CD4-positive, alpha-beta T cell treated with Interleukin-6 for 4 hours (primary cell): ENCODE data around the gene PCGF3.

Experiments used
- DNase-seq: peaks from one replicate; pipeline ENCODE4 v3.0.0-alpha.2; 2020; ENCODE audit warnings: mixed read lengths

The PCGF3 gene

GRCh38 chr4:785332-786073 is 79.9 kb downstream of the PCGF3 start:
- no peak for DNase-seq

GRCh38 chr4:786074-786741 is 80.6 kb downstream of the PCGF3 start:
- no peak for DNase-seq

GRCh38 chr4:786861-787300 is 81.2 kb downstream of the PCGF3 start:
- DNase-seq: no peak

- no peak for DNase-seq
Observed at GRCh38 chr4:787561-787981, 81.9 kb downstream of the PCGF3 start.

GRCh38 chr4:788006-788635 is 82.5 kb downstream of the PCGF3 start:
- DNase-seq: no peak

- DNase-seq: no peak
Observed at GRCh38 chr4:788636-789297, 83.1 kb downstream of the PCGF3 start.

- no peak for DNase-seq
Observed at GRCh38 chr4:789571-790465, 84.2 kb downstream of the PCGF3 start.

GRCh38 chr4:790466-790820 is 84.8 kb downstream of the PCGF3 start:
- DNase-seq: no peak

GRCh38 chr4:791252-791897 is 85.7 kb downstream of the PCGF3 start:
- DNase-seq: no peak

- peak; percentile 54 for DNase-seq
Observed at GRCh38 chr4:791898-792625, 86.4 kb downstream of the PCGF3 start.

- no peak for DNase-seq
Observed at GRCh38 chr4:792626-793092, 87.0 kb downstream of the PCGF3 start.

GRCh38 chr4:793093-793861 is 87.6 kb downstream of the PCGF3 start:
- no peak for DNase-seq

- DNase-seq: no peak
Observed at GRCh38 chr4:793941-794621, 88.4 kb downstream of the PCGF3 start.

GRCh38 chr4:794900-795725 is 89.5 kb downstream of the PCGF3 start:
- no peak for DNase-seq

- no peak for DNase-seq
Observed at GRCh38 chr4:795726-796119, 90.1 kb downstream of the PCGF3 start.

GRCh38 chr4:796206-796605 is 90.6 kb downstream of the PCGF3 start:
- DNase-seq: no peak

- DNase-seq: no peak
Observed at GRCh38 chr4:797066-797465, 91.4 kb downstream of the PCGF3 start.

GRCh38 chr4:801436-802124 is 95.9 kb downstream of the PCGF3 start:
- DNase-seq: no peak
